Activated naive CD4-positive, alpha-beta T cell treated with Interleukin-2 at 50 U/mL for 16 hours (primary cell): ENCODE measurements around the gene ELAPOR2.

Source experiments
- DNase-seq: peaks from one replicate; pipeline ENCODE4 v3.0.0-alpha.2; 2020

ELAPOR2 gene

DNA sequence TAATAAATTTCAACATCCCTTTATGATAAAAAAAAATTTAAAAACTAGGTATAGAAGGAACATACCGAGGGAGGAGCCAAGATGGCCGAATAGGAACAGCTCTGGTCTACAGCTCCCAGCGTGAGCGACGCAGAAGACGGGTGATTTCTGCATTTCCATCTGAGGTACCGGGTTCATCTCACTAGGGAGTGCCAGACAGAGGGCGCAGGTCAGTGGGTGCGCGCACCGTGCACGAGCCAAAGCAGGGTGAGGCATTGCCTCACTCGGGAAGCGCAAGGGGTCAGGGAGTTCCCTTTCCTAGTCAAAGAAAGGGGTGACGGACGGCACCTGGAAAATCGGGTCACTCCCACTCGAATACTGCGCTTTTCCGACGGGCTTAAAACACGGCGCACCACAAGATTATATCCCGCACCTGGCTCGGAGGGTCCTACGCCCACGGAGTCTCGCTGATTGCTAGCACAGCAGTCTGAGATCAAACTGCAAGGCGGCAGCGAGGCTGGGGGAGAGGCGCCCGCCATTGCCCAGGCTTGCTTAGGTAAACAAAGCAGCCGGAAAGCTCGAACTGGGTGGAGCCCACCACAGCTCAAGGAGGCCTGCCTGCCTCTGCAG is 19.7 kb downstream of the ELAPOR2 start:
- DNase-seq: peak; percentile 46

GRCh38 chr7:87038993-87039690 is 20.3 kb downstream of the ELAPOR2 start:
- no peak for DNase-seq

DNA sequence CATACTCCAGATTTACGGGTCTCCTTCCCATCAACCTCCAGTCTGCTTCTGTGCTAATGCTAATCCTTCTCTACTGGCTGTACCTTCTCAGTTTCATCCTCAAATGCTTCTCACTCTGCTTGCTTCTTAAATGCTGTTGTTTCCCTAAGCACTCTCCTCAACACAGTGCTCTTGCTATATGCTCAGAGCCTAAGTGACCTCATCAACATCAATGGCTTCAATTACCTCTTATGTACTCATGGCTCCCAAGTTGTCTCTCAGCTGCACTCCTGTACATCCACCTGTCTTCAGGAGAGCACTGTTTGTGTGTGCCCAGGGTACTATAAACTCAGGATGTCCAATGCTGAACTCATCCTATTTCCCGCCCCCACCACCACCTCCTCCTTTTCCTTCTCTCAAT is 22.5 kb downstream of the ELAPOR2 start:
- DNase-seq: no peak

DNA sequence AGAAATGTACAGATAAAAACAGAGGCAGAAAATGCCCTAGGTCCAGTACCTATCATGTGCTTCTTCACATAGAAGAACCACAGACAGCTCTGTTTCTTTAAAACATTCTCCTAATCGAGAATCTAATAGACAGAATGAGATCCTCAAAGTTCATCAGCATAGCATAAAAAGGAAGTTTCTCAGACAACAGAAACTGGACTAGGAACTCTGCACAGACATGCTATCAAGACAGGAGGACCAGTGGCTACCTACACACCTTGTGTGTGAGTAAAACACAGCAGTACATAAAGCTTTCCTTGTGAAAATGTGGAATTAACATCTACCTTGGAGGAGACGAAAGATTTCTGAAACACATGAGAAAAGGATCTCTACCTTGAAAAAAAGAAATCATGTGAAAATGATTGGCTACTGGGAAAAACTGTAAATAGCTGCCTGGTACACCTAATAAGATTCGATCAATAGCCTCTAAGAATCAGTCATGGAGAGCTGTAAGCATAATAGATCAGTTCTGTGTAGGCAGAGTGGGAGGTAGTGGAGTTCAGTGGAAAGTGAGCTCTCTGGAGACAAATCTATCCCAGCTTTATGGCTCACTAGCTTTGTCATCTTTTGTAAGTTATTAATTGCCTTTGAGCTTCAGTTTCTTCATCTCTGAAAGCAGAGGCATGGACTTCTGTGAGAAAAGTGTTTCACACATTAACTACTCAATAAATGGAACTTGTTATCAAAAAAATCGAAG is 26.7 kb downstream of the ELAPOR2 start:
- DNase-seq: no peak

DNA sequence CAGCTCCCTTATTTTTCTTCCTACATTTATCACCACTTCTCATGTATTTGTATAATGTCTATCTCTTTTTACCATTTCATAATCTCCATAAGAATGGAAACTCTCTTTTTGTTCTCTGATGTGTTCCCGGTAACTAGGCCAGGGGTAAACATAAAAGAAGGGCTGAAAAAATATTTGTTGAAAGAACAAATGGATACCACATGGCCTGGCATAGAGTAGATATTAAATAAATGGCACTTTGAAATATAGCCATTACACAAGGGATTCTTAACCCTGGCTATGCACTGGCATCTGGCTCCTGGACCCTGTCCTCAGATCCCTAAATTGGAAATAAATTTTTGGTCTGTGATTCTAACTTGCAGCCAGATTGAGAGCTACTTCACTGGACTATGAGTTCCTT is 30.4 kb downstream of the ELAPOR2 start:
- no peak for DNase-seq

DNA sequence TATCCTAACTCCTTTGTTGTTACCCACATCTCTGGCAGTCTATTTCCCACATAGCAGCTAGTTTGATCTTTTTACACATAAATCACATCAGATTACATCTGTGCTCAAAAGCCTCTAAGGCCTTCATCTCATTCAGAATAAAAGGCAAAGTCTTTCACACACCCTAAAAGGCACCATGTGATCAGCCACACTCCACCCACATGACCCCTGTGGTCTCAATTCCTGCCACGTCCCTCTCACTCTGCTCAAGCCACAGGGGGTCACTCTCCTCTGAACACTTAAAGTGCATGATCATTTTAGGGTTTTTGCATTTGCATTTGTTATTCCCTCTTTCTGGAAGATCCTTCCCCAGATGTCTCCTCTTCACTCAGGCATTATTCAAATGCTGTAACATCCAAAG is 30.8 kb downstream of the ELAPOR2 start:
- DNase-seq: no peak

DNA sequence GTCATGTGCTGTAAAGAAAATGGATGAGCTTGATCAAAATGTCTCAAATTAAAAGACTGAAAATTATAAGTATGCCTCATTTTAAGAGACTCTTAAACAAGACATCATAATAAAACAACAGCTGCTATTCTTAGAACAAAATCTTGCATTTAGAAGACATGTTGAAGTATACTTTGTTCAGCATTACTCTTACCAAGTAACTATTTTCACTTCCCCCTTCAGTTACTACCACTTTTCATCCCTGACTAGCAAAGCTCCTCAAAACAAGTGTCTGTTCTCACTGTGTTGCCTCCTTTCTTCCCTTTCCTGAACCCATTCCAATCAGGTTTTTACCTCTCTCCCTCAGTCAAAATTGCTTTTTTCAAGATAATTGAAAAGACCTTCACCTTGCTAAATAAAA is 31.6 kb downstream of the ELAPOR2 start:
- DNase-seq: no peak

- DNase-seq: no peak
Observed at GRCh38 chr7:87021285-87021684, 38.2 kb downstream of the ELAPOR2 start.

- no peak for DNase-seq
Observed at GRCh38 chr7:87016606-87017005, 42.8 kb downstream of the ELAPOR2 start.

DNA sequence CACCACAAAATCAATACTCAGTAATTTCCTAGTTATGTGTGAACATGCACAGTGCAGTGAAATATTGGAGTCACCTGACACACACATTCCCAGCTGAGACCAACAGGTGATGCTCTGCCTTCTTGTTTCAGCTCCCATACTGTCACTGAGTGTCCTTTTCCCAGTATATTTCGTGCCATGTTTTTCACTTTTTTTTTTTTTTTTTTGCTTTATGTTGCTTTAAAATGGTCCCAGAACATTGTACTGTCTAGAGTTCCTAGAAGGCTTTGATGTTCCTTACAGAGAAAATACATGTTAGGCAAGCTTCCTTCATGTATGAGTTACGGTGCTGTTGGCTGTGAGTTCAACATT is 45.6 kb downstream of the ELAPOR2 start:
- no peak for DNase-seq

GRCh38 chr7:87013136-87013839 is 46.2 kb downstream of the ELAPOR2 start:
- DNase-seq: no peak
